ENCODE measurements around the gene HOXD9. TPM values are rescaled to one million over a fixed set of nuclear protein-coding genes. Genes with fewer than 3 reads are reported as not detected.

The HOXD9 gene
- total RNA-seq, 1 experiment from 2014 or later = 4.4 TPM

DNA sequence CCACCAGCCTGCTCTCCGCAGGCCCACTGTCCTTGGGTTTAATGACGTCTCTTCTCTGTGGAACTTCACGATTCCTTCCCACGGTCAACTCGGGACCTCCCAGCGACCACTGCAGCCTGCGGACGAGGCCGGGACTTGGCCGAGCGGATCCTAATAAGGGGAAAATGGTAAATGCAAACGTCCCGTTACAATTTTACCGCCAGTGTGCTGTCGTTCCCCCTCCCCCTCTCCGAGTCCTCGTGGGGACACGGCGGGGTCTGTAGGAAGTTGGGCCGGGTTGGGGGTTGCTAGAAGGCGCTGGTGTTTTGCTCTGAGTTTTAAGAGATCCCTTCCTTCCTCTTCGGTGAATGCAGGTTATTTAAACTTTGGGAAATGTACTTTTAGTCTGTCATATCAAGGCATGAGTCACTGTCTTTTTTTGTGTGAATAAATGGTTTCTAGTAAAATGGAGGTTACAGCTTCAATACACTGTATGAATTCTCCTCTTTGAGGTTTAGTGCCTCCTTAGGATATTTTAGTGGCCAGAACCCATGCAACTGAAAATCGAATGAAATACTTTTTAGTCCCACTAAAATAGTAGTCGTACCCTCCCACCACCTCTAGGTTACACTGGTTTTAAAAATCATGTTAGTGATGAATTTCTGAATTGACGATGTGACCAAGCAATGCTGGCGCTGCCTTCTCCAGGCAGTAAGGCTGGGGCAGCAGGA lies 13.2 kb upstream of the HOXD9 start:
- H3K27me3 ChIP-seq = no peaks in the 10 kb centered on the region
- no peak overlapping the region for H3K4me3 ChIP-seq
- H3K36me3 ChIP-seq = no peaks in the 10 kb centered on the region
- no peak for DNase-seq
- no peaks in the 10 kb centered on the region for H3K9me3 ChIP-seq (replicated peaks)
- no peak overlapping the region for H3K27ac ChIP-seq
- H3K4me1 ChIP-seq = no peaks in the 10 kb centered on the region

DNA sequence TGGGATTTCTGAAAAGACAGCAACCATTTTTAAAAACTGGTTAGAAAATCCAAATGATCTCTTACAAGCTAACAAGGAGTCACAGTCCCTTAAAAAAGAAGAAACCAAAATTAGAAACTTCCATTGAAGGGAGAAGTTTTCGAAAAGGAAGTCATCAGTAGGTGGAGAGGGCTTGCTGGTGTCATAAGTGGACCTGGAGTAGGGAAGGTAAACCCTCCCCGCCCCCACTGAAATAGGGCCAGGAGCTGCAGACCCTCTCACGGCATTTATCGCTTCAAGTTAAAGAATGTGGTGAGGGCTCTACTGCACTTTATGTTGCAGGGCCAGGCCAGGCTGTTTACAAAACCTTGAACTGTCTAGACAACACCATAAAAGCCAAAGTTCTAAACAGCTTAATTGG lies 12.6 kb upstream of the HOXD9 start:
- no peaks in the 10 kb centered on the region for H3K9me3 ChIP-seq (replicated peaks)
- no peaks in the 10 kb centered on the region for H3K27me3 ChIP-seq
- no peak for DNase-seq
- no peaks in the 10 kb centered on the region for H3K36me3 ChIP-seq
- no peak overlapping the region for H3K4me3 ChIP-seq
- peaks cover 4% of the 10 kb centered on the region for H3K4me1 ChIP-seq
- H3K27ac ChIP-seq = no peak overlapping the region

DNA sequence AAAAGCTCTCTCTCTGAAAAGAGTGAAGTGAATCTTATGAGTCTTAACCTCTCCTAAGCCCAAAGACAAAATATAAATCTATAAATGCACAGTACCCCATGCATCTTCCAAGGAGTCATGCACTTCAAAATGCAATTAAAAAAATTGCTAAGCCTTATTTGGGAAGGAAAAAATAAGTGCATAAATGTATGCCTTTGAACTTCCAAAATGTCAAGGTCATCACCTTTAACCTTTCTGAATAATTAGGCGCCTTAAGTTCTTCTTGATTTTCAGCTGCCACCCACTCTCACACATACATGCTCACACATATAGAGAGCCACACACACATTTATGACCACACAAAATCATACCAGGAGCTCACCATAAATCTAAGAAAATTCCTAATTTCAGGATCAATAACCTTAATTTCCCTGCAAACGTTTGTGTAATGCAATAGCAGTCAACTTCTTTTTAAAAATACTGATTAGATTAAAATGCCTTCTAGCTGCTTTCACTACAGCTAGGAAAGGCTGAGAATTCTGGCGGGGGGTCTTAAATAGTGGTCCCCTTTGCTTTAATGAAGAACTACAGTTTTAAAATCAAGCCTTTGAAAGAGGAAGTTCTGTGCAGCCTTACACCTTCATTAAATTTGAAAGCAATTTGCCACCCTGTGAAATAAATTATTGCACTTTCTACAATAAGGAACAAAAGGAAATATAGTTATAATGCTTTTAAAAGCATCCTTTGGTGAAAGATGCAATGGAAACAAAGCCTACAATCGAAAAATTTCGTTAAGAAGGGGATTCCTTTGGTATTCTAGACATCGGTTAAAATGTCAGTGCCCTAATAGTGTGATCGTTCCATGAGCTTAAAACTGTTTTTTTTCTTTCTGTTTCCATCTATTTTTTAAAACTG lies 11.9 kb upstream of the HOXD9 start:
- Histone ChIP-seq H3K4me3 (no peak overlapping the region), H3K36me3 (no peaks in the 10 kb centered on the region), H3K9me3 (replicated peaks) (no peaks in the 10 kb centered on the region), H3K27ac (no peak overlapping the region), H3K27me3 (no peaks in the 10 kb centered on the region), H3K4me1 (peaks cover 8% of the 10 kb centered on the region)
- DNase-seq = no peak

DNA sequence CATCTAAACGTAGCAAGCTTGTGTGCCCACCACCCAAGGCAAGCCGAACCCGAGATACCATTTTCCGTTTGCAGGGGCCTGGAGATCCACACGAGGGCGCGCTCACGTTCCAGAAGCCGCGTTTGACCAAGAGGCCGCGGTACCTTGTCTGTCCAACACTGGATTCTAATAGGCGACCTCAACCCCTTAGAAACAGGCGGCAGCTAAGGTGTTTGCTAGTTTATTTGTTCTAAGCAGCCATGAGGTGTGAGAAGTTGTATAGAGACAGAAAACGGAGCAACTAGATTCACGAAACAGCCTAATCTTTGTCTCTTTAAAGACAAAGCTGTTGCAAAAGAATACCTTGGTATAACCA lies 11.2 kb upstream of the HOXD9 start:
- H3K4me1 ChIP-seq = peaks cover 8% of the 10 kb centered on the region
- no peak for DNase-seq
- H3K4me3 ChIP-seq = no peak overlapping the region
- H3K27ac ChIP-seq = no peak overlapping the region
- no peaks in the 10 kb centered on the region for H3K36me3 ChIP-seq
- H3K27me3 ChIP-seq = no peaks in the 10 kb centered on the region
- H3K9me3 ChIP-seq (replicated peaks) = no peaks in the 10 kb centered on the region

DNA sequence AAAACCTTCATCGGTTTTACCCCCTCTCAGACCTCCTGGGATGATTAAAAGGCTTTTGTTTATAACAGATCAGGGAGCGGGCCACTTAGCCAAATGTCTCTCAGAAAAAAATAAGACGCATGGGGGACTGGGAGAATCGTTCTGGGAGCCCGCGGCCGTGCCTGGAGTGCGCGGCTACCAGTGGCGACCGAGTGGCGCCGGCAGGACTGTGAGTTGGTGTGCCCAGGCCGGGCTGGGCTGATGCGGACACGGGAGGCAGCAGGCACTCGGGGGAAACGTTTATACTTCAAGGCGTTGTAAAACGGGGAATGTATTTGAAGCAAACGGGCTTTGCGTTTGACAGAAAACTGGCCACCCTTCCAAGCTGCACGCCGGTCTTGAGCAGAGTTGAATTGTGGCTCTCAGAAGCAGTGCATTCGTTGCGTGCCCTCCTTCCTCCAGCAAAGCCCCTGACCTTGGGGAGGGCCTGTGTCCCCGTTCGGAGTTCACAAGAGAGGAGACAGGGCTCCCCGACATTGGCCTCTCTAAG lies 10.6 kb upstream of the HOXD9 start:
- DNase-seq = no peak
- peaks cover 8% of the 10 kb centered on the region for H3K4me1 ChIP-seq
- no peaks in the 10 kb centered on the region for H3K27me3 ChIP-seq
- H3K36me3 ChIP-seq = no peaks in the 10 kb centered on the region
- no peaks in the 10 kb centered on the region for H3K9me3 ChIP-seq (replicated peaks)
- no peak overlapping the region for H3K4me3 ChIP-seq
- no peak overlapping the region for H3K27ac ChIP-seq

DNA sequence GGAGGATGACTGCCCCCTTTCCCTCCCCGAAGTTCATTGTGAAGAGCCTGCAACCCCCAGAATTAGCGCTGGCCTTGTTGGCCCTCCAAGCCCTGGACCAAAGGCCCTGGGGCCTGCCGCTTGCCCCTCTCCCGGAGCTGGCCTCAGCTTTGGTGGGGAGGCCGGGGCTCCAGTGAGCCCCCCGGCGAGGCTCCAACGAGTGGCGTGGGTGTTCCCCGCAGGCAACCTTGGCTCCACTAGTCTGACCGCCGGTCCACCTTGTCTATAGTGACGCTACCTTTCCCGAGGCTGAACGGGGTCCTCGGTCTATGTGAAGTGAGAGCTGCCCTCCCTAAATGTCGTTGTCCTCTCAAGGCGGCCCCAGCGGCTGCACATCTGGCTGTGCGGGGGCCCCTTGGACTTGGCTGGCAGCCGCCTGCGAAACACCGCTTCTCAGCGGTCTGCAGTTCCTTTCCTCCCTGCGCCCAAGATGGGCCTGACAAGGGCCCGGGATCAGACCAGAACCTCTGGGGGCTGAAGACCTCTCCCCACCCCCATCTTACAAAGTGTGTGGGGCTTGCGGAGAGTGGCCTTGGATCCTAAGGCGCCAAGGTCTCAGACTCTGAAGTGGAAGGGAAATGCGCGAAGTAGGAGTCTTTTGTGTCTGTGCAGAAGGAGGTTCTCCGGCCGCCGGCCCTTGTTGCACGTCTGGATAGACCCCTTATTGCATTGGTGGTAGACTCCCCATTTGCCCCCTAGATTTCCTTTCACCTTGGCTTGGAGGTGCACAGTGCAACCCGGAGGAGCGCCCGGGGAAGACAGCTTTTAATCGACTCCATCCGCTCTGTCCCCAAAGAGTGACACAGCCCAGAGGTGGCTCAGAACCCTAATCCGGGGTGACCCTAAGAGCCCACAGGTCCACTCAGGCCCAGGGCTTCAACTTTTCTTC lies 9.9 kb upstream of the HOXD9 start:
- H3K4me1 ChIP-seq = peaks cover 8% of the 10 kb centered on the region
- DNase-seq = no peak
- H3K9me3 ChIP-seq (replicated peaks) = no peaks in the 10 kb centered on the region
- H3K27me3 ChIP-seq = no peaks in the 10 kb centered on the region
- no peak overlapping the region for H3K27ac ChIP-seq
- H3K36me3 ChIP-seq = no peaks in the 10 kb centered on the region
- H3K4me3 ChIP-seq = no peak overlapping the region

DNA sequence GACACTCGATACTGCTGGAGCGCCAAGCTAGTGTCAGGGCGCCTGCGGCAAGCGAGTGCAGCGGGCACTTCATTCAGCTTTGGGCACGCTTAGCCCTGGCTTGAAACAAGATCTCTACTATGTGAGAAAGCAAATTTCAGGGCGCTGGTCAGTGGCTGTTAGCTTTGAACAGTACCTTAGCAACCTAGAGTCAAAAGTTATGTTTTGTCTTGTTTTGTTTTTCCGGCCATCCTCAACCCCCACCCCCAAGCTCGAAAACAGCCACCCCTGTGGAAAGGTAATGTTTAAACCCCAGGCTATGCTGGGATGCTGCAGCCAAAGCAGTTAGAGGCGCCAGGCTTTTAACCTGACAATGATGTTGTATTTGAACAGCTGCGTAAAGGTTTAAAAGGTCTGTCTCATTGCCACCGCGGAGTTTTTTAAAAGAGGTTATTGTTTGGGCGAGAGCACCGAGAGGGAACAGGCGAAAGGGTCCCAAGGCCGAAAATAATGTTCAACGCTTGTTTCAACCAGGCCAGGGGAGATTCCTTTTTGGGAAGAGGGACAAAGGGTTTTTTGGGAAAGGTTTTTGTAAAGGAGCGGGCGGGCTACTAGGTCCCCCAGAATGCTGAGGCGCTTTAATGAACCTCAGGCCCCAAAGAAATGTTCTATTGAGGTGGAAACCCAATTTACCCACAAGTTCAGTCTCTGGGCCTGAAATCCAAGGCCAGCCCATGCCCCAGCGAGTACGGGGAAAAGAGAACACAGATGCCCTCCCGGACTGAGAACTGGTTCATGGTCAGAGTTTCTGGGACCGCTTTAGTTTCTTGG lies 8.2 kb upstream of the HOXD9 start:
- H3K27ac ChIP-seq = peak overlapping the region; percentile 85
- peak; percentile 76 to 87 for DNase-seq
- H3K27me3 ChIP-seq = no peaks in the 10 kb centered on the region
- H3K4me1 ChIP-seq = peaks cover 8% of the 10 kb centered on the region
- no peaks in the 10 kb centered on the region for H3K36me3 ChIP-seq
- no peaks in the 10 kb centered on the region for H3K9me3 ChIP-seq (replicated peaks)
- peak overlapping the region; percentile 42 for H3K4me3 ChIP-seq

DNA sequence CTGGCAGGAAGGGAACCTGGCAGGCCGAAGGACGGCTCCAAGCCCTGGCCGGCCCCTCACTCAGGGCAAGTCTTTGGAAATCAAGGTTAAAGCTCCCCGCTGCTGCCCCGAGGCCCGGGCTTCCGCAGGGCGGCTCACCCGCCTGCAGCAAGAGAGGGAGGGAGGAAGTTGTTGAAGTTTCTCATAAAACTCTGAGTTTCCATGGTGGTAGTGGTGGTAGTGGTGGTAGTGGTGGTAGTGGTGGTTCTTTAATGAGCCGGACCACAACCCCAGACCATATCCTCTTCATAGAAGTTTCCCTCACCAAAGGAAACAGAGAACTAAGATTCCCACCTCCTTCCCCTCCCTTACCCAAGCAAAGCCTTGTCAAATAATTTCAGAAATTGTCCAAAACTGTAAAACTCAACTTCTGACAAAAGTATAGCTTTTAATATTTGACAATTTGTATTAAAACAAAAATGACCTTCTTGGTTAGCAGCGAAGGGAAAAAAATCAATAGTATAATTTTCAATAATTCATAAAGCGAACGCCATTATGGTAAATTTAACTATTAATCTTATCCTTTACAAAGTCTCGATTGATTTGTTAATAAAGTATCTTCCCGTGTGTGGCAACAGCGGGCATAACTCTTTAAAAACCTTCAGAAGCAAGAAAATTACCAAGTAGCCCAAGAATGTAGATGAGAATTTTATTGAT lies 7.4 kb upstream of the HOXD9 start:
- Histone ChIP-seq H3K4me1 (peaks cover 8% of the 10 kb centered on the region), H3K9me3 (replicated peaks) (no peaks in the 10 kb centered on the region), H3K36me3 (no peaks in the 10 kb centered on the region), H3K27ac (peak overlapping the region; percentile 85), H3K27me3 (no peaks in the 10 kb centered on the region), H3K4me3 (peak overlapping the region; percentile 42)
- DNase-seq = no peak

DNA sequence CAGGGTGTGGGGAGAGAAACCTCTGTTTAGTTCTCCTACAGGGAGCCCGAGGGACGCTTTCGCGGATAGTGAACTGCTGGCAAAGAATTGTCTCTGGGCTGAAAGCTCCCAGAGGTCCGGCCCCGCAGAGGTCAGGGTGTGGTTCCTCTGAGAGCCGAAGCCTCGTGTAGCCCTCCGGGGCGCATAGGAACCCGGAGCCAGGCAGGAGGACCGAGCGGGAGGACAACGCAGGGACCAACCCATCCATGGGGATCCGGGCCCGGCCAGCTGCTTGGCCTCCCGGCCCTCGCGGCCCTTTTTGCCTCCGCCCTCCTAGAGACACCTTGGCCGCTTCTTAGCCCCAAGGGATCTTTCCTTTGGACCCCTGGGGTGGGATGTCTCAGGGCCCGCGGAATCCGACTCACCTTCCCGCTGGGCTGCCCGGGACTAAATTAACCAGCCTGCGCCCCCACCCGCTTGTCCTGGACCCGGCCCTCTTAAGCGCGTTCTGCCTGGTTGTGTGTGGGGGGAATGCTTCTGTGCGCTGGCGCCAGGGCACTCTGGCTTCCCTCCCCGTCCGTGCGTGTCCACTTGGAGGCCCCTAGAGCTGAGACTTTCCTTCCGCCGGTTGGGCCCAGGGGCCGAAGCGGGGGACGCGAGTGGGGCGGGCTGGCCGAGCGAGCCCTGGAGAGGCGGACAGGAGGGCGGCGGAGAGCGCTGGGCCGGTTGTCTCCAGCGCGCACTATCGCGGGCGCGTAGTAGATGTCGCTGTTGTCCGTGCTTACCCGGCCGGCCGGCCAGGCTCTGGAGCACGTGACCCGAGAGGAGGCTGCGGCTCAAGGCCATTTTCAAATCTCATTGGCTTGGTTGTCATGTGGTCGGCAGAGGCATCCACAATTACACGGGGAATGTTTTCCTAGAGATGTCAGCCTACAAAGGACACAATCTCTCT lies 6.4 kb upstream of the HOXD9 start, which contains the start of gene HOXD10:
HOXD10 (plus strand) TSS at position 896 of the 931 bp plus-strand sequence. CDS start 56 bp downstream, outside the sequence.
- no peak for DNase-seq
- H3K27me3 ChIP-seq = no peaks in the 10 kb centered on the region
- no peak within 1 kb of the TSS for H3K4me3 ChIP-seq
- H3K27ac ChIP-seq = no peak within 1 kb of the TSS
- H3K4me1 ChIP-seq = peaks cover 8% of the 10 kb centered on the region
- H3K9me3 ChIP-seq (replicated peaks) = no peaks in the 10 kb centered on the region
- no peaks in the 10 kb centered on the region for H3K36me3 ChIP-seq

DNA sequence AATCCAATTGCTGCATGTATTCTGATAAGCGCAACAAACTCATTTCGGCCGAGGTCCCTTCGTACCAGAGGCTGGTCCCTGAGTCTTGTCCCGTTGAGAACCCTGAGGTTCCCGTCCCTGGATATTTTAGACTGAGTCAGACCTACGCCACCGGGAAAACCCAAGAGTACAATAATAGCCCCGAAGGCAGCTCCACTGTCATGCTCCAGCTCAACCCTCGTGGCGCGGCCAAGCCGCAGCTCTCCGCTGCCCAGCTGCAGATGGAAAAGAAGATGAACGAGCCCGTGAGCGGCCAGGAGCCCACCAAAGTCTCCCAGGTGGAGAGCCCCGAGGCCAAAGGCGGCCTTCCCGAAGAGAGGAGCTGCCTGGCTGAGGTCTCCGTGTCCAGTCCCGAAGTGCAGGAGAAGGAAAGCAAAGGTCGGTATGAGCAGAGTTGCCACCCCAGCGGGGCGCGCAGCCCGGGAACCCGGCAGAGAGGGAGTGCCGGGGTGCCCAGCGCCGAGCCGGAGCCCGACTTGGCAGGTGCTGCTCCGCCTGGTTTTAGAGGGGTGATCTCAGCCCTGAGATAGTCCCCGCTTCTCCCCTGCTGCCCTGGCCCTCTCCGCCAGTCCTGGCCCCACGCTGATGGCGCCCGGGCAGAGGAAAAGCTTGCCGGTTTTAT lies 5.2 kb upstream of the HOXD9 start:
- Histone ChIP-seq H3K36me3 (no peaks in the 10 kb centered on the region), H3K4me3 (no peak overlapping the region), H3K9me3 (replicated peaks) (no peaks in the 10 kb centered on the region), H3K27me3 (no peaks in the 10 kb centered on the region), H3K4me1 (peaks cover 8% of the 10 kb centered on the region), H3K27ac (no peak overlapping the region)
- DNase-seq = no peak

DNA sequence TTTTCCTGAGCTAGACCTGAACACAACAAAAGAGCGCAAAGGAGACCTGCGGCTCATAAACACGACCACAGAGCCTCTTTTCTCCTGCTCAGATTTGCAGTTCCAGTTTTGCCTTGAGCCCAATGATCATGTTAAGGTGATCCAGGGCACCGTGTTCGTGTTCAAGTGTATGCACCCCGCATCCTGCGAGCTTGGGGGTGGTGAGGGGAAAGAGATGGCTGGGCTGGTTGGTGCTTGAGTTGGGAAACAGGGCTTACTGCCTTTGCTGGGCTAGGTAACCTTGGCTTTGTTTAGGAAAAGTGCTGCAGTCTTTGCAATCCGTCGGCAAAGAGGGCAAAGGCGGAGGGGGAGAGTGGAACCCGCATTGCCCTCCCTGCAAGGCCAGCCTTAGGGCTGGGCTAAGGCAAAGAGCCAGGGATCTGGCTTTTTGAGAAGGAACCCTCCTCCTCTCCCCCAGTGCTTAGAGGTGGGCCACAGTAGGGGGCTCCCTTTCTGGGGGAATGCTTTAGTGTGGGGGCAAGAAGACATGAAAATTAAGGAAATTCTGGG lies 4.6 kb upstream of the HOXD9 start:
- H3K27ac ChIP-seq = no peak overlapping the region
- no peak for DNase-seq
- H3K27me3 ChIP-seq = no peaks in the 10 kb centered on the region
- no peaks in the 10 kb centered on the region for H3K36me3 ChIP-seq
- no peaks in the 10 kb centered on the region for H3K9me3 ChIP-seq (replicated peaks)
- peaks cover 8% of the 10 kb centered on the region for H3K4me1 ChIP-seq
- no peak overlapping the region for H3K4me3 ChIP-seq

Data from SJCRH30 (cell line).